Activated CD4-positive, alpha-beta T cell treated with anti-CD3 and anti-CD28 coated beads for 4 hours (primary cell): ENCODE results near the gene DPH1.
"Not testable (repeated sequence)": the region's sequence is repeated elsewhere in the genome, so short reads cannot be mapped to it uniquely, and the experiment has no call there.

ENCODE experiments used
- DNase-seq, 2 donors: peaks; one replicate each; pipeline ENCODE4 v3.0.0-alpha.2; 2020

DPH1 gene

DNA sequence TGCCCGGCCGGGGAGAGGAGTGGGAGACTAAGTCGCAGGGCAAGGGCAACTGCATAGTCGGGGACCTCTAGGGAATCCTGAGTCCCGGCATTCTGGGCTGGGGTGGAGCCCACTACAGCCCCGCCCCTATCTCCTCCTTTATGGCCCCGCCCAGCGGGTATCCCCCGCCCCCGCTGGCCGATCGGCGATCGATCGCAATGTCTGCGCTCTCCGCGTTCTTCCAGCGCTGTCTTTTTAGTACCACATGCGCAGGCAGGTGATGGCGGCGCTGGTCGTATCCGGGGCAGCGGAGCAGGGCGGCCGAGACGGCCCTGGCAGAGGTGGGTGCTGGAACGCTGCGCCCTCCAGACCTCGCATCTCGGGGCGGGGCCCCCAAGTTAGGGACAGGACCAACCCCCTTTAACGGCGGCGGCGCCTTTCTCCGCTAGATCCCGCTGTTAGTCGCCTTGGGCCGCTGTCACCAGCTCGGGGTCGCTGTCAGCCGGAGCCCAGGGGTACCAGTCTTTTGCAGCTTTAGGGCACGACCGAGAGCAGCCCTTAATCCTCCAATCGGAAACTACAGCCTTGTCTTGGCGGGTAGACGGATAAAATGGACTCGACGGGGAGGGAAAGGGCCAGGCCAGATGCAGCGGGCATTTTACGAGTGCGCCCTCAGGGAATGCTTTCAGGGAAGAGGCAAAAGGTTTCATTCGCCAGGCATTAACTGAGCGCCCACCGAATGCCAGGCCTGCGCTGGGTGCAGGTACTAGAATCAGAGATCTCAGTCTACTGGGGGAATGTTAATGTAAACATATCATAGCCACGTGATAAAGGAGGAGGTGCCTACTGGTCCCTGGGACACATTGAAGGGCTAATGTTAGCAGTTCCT lies at the start of gene DPH1:
TSS of gene DPH1 (plus strand) at position 243 of the 868 bp plus-strand sequence. CDS start at position 260, 17 bp downstream.
- peak; percentile 84 to 87 for DNase-seq

DNA sequence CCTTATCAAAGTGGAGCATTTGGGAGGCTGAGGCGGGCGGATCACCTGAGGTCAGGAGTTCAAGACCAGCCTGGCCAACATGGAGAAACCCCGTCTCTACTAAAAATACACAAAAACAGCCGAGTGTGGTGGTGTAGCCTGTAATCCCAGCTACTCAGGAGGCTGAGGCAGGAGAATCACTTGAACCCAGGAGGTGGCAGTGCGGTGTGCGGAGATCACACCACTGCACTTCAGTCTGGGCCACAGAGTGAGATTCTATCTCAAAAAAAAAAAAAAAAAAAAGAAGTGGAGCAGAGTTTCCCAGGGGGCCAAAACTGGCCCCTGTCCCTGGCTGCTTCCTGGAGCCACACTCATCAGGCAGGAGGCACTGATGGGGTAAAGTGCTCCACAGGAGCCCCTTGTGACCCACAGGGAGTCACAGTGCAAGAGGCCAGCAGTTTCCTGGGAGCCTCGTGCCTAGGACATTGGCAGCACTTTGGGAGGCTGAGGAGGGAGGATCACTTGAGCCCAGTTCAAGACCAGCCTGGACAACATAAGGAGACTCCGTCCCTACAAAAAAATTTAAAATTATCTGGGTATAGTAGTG lies 49.2 kb upstream of the DPH1 start:
- no peak for DNase-seq

DNA sequence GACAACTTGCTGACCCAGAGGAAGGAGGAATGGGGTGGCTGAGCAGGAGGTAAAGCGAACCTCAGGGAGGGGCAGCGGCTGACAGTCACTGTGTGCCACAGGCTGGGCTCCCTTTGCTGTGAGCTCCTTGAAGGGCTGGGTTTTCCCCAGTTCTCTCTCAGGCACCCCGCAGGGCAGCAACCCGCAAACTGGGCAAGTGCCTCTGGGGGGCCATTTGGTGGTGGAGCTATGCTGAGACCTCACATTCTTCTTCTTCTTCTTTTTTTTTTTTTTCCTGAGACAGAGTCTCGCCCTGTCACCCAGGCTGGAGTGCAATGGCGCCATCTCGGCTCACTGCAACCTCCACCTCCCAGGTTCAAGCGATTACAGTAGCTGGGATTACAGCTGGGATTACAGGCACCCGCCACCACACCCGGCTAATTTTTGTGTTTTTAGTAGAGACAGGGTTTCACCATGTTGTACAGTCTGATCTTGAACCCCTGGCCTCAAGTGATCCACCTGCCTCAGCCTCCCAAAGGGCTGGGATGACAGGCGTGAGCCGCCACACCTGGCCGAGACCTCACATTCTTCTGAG lies 47.1 kb upstream of the DPH1 start:
- not testable (repeated sequence) for DNase-seq

DNA sequence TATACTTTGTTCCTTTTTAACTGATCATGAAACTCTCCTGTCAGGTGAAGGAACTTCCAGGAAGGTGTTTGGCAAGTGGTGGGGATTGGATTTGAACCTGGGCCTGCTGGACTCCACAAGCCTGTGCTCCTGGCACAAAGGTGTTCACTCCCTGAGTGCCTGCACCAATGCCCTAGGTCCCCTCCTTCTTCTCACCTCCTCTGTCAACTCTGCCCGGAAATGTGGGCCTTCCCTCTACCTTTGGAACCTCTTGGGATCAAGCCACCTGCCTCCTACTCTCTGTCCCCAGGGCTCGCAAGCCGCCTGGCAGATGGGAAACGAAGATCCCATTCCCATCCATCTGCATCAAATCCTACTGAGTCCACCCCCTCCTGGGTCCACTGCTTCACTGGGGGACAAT lies 44.9 kb upstream of the DPH1 start:
- DNase-seq, result no peak

DNA sequence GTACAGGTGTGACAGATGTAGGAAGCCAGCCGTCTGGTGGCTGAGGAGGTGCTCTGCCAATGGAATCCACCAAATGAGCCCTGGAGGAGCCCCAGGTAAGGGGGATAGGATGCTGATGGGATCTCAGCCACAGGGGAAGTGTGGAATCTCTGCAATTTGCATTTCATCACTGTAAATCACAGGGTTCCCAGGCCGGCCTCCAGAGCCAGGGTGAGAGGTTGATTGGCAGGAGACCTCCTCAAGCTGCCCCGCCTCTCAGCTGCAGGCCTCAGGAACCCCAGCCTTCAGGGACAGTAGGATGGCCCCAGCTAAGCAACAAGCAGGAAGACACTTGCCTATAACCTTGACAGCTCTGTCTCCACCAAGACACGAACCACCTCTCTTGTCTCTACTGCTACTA lies 44.3 kb upstream of the DPH1 start:
- DNase-seq, result no peak

DNA sequence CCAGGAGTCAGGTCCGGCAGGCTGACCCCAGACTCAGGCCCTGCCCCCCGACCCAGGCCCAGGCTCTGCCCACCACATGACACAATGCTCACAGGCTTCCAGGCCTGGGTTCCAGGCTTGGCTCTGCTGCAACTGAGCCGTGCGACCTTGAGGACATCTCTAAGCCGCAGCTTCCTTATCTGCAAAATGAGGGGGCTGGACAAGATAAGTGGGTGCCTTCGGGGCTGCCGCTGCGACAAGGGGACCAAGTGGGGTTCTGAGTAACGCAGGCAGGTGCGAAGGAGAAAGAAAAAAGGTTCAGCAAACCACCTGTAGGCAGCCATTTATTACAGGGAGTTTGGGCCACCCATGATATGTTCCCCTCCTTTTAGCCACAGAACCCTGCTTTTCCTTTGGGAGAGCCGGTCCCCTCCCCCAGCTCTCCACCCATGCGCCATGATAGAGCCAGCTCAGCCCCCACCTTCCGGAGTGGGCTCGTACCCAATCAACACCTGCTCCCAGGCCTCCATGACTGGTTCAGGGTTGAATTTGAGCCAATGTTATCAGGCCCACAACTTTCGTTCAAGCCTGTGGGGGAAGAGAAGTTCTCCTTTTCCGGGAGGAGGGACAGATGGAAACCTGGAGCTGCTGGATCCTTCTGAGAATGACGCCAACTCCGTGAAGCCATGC lies 43.0 kb upstream of the DPH1 start:
- no peak for DNase-seq

DNA sequence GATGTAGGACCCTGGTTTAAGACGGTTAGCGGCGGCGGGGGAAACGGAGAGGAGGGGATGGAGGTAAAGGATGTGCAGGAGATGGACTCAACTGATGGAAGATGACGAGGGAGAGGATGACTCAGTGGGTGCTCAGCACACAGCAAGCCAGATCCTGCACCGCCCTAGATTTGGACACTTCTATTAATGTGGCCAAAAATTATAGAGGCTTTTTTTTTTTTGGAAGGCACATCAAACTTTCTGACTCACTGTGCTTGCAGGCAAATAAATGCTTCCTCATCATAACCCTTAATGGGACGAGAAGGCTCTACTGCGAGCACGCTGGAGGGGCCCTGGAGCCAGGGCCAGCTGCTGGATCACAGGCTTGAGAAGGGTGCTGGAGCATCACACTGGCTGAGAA lies 40.8 kb upstream of the DPH1 start:
- no peak for DNase-seq

DNA sequence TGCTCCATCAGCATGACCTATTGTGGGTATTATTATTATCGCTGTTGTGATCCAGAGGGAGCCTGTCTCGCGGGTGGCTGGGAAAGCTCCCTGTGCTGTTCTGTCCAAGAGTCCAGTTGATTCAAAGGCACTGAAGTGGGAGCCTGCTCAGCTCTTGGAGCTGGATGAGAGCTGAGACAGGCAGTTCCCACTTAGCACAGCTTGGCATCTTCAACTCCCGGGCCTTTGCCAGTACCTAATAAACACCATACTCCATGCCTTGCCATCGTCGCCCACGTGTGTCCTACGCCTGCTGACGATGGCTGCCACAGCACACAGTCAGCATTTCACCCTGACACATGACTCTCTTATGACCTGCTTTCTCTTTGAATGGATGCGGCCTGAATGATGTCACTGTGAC lies 37.4 kb upstream of the DPH1 start:
- DNase-seq, result no peak

DNA sequence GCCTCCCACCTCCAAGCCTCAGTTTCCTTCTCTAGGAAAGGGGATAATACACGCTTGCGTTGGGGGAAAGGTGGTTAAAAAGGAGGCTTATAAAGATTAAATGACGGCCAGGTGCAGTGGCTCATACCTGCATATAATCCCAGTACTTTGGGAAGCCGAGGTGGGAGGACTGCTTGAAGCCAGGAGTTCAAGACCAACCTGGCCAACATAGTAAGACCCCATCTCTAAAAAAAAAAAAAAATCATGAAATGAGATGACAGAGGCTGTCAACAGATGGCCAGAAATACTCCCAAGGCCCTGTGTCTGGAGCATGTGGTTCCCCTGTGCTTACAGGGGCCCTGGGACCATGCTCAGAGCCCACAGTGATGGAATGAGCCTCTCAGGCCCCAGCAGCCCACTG lies 35.2 kb upstream of the DPH1 start:
- DNase-seq, result no peak

DNA sequence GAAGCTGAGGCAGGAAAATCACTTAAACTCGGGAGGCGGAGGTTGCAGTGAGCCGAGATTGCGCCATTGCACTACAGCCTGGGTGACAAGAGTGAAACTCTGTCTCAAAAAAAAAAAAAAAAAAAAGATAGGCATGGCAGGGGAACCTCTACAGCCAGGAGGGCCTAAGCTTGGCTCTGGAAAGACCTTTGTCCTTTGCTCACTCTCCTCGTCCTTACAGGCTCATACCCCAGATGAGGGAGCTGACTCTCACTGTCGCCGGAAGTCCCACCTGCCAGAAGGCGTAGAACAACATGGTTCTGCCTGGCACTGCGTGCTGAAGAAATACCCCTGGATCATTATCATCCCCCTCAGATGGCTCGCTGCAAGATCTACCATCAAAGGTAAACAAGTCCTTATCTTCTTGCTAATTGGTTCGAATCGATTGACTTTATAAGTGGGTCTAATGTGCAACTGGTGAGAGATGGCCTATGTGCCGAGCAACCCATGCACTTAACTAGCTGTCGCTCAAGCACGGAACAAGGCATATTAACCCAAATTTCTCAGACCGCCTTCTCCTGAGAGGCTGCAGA lies 34.5 kb upstream of the DPH1 start:
- DNase-seq, result no peak

DNA sequence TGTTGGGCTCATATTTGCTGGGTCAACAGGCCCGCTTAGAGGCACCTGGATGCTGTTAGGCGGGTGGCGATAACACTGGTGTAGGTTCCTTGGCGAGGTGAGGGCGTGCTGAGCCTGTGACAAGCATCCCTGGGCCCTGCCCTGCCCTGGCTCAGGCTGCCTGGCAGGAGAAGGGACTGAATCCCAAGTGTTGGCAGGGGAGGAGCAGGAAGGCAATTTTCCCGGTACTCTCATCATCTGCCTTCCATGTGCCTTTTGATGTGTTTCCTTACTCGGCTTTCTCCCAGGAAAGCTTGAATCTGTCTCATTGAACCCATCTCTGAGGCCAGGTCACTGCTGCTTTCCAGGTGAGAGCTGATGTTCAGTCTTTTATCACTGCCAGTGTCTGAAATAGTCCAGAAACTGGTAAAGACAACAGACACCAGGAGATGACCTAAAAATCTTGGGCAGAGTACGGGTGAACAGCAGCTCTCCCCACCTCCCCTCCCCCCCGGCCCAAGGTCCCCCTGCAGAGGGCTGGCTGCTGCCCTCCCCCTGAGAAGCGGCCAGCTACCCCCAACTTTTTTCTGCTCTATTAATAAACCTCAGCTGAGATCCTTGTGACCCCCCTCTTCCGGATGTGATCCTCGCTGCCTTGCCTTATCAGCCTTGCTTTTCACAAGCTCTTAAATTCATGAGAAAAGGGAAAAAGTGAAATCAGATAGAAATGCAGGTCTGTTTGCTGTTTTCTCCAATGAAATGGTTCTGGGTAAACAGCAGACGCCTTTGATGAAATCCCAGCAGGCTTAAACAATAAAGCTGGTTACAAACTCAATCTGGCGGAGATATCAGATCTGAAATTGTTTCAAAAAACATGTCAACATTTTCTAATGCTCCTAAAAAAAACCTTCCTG lies 33.8 kb upstream of the DPH1 start:
- no peak for DNase-seq

DNA sequence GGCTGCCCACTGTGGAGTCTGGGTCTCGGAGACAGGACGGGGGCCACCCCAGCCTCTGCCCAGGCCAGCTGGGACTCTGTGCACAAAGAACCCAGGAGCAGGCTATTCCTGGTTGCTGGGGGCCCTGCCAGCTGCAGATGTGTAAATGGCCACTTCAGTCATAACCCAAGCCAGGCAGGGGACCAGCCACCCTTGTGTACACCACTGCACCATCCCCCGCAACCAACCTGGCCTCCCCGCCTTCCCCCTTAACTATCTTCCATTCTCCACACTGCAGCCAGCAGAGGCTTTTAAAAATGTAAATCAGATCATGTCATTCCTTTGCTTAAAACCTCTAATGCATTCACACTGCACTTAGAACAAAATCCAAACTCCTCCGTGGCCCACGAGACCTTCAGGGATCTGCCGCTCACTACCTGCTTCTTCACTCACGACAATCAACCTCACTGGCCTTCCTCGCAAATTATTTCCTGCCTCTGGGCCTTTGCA lies 33.1 kb upstream of the DPH1 start:
- DNase-seq, result no peak

DNA sequence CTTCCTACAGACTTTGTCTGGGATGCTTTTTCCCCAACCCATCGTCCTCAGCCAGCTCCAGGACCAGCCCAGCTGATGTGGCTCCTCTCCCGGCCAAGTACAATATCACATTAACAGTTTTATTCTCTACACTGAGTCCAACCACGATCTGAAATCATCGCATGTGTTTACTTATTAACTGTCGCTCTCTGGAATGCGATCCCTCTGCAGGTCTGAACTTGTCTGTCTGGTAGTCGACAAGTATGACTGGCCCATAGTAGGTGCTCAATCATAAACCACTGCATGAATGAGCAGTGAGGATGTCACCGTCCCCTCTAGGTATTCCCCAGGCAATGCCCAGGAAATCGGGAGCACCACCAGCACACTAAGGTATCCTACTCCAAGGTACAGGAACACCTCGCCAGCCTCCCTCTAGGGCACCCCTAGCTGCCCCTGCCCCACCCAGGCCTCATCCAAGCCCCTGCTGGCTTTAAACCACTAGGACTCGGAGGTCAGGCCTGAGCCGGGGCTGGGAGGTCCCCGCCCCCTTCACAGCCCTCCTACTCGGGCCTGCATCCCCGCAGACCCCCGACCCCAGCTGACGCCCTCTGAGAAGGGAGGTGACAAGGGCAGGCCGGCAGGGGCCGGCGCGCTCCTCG lies 32.5 kb upstream of the DPH1 start:
- DNase-seq, result no peak

DNA sequence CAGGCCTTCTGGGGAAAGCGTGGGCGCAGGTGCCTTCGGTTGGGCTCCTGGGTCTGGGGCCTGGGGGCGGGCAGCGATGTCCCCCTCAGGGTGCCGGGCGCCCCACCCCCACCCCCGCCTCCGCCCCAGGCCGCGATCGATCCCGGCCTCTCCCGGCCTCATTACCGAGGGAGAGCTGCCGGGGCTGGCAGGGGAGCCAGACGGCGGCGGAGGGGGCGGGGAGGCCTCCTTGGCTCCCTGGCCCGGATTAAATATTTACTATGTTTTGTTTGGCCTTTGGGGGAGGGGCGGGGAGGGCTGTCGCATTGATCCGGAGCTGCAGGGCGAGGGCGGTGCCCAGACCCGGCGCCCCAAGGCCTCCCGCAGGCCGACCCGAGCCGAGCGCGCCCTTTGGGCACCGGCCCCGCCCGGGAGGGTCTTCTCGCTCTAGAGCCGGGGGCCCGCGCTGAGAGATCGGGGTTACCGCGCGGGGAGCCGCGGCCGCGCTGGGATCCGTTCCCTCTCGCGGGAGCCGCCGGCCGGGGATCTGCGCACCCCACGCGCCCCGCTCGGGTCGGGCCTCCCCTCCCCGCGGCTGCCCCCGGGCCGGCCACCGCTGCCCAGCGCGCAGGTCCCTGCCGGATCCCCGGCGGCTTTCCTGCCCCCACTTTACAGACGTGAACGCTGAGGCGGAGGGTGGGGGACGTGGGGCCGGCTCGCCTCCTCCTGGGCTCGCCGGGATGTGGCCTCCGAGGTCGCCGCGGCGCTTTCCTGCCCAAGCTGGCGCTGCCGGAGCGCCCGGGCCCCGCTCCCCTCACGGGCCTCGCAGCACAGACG lies 31.8 kb upstream of the DPH1 start:
- DNase-seq, result no peak

DNA sequence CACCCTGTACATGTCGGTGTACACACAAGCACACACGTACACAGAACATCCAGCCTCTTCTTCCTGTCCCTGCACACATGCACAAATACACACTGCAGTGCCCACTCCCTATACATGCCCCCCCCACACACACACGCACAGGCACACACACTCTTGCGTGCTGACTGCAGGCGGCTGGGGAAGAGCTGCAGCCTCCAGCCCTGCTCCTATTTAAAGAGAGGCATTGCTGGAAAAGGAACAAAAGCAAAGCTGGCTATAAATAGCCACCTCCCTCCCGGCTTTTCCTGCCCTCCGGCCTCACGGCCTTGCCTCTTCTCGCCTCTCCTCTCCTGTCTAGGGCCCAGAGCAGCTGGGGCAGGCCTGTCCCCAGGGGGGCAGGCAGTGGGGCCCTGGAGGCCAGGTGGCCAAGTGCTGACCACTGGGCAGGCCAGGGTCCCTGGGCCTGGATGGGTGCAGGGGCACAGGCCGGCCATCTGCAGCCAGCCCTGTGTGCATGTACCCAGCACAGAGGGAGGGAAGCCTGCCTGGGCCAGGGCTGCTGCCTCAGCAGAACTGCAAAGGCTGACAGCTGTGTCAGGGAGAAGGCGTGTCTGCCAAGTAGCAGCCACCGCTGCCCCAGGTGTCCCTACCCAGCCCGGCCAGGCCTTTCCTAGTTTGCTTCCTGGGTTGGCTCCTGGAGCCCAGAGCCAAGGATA lies 30.2 kb upstream of the DPH1 start:
- DNase-seq, result no peak

DNA sequence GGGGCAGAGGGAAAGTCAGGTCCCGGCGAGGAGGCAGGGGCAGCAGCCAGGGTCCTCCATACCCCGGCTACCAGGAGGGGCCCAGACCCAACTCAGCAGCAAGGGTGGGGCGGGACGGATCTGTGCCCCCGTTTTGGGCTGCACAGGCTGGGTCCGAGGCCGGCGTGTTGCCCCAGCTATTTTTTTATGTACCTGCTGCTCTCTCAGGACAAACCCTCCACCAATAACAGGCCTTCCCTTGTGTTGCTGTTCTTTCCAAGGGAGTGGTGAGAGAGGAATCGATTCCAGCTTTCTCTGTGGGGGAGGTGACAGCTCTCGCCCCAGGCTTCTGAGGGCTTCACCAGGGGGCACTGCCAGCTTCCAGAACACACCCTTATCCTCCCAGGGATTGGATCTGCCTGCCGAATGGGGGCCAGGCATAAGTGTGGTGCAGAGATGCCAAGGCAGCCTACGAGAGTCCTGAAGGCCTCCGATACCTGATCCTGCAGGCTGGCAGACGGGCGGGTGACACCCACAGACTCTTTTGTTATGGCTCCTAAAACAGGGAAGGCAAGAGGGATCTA lies 27.1 kb upstream of the DPH1 start:
- no peak for DNase-seq

DNA sequence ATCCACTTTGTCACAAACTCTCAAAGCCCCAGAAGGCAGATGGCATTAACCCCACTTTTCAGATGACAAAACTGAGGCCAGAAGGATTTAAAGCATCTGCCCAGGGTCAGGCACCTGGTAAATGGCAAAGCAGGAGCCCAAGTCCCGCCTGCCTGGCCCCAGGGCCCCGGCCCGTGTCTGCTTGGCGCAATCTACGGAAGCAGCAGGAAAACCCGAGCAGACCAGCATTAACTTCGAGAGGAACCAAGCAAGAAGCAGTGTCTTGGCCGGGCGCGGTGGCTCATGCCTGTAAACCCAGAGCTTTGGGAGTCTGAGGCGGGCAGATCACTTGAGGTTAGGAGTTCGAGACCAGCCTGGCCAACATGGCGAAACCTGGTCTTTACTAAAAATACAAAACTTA lies 26.4 kb upstream of the DPH1 start:
- no peak for DNase-seq

DNA sequence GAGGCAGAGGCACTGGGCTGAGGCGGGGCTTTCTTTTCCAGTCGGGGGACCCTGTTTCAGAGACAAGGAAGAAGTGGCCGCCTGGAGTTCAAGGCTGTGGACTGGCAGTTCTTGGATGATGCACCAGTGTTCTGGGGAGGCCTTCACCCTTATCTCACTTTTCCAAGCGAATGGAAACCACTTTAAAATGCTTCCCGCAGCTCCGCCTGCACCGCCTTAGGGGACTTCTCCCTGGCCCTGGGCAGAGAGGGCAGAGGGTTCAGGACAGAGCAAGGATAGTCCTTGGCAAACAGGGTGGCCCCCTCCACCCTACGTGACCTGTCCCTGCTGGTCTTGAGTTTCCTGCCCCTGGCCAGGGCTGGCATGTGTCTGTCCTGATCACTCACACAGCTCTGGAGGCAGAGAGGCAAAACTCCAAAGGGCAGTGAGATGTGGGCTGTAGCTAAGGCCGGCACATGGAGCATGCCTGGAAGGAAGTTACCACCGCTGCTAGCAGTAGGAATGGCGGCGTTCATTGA lies 25.5 kb upstream of the DPH1 start:
- DNase-seq, result no peak

DNA sequence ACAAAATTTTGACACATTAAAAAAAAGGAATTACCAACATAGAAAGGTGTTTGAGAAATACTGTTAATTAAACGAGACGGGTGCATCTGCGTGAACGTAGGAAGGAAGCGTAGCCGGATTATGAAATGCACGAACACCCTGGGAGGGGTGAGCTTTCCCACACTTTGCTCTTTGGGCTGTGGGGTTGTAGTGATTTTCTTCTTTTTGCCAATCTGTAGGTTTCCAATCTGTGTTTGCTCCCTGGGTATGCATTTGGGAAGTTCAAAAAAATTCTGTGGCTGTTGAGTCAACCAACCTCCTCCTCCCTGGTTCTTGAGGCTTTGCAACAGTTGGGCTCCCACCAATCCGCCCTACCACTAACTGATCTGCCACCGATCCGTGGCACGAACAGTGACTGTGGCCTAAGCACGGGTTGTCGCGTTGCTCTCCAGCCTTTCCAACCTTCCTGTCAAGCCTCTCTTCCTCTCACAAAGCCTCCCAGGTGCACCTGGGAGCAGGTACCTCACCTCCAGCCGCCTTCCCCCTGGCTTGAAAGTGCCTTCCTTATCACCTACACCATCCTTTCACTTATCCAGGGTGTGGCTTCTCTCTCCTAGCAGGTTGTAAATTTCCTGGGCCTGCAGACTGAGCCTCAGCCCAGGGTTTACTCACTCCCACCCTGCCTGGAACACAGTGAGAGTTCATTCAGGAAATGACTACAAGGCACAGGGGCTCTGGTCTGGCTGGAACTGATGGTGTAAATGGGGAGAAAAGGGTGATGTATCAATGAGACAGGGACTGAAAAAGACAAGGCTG lies 21.4 kb upstream of the DPH1 start:
- no peak for DNase-seq
